HG03108 (cell line): ENCODE results near the gene DNAL4.

Experiments used
- ATAC-seq: cut with Tn5 transposase; IDR thresholded peaks from one replicate; pipeline ENCODE4 v1.9.1; 2021; ENCODE audit warnings: moderate library complexity; ENCODE audit not compliant: unreplicated experiment

The DNAL4 gene, protein sequence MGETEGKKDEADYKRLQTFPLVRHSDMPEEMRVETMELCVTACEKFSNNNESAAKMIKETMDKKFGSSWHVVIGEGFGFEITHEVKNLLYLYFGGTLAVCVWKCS

DNA sequence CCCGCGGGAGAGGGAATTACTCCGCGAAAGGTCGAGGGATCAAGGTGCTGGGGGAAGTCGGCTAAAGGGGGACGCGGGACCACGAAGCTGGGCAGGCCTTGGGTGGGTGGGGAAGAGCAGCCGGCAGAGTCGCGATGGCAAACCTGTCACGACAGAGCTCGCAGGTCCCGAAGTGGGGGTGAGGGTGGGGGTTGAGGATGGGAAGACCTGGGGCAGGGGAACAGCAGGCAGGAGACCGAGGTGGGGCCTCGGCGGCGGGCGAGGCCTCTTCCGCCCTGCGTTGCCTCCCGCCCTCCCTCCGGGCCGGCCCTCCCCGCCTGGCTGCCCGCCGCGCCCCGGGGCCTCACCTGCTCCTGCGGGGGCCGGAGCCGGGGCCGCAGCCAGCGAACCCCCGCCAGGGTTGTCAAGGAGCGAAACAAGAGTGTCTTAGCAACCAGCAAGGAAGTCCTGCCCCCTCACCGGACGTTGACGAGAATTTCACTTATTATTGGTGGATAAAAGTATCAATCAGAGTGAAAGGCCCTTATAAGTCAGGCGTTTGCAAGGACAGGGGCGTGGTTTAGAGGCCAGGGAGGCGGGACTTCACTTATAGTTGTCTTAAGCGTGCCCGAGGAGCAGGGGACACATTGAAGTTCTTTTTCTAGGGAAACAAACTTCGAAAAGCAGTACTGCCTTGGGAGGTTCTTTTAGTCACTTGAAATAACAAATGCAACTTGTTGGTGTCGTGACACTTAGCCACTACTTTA, at the start of gene DNAL4:
Gene DNAL4 (minus strand): TSS at position 423 of the 746 bp plus-strand sequence. CDS start 11,412 bp downstream, outside the sequence.
- ATAC-seq, result peak; percentile 94

GRCh38 chr22:38843201-38843656, 49.3 kb upstream of the DNAL4 start:
- no peak for ATAC-seq

DNA sequence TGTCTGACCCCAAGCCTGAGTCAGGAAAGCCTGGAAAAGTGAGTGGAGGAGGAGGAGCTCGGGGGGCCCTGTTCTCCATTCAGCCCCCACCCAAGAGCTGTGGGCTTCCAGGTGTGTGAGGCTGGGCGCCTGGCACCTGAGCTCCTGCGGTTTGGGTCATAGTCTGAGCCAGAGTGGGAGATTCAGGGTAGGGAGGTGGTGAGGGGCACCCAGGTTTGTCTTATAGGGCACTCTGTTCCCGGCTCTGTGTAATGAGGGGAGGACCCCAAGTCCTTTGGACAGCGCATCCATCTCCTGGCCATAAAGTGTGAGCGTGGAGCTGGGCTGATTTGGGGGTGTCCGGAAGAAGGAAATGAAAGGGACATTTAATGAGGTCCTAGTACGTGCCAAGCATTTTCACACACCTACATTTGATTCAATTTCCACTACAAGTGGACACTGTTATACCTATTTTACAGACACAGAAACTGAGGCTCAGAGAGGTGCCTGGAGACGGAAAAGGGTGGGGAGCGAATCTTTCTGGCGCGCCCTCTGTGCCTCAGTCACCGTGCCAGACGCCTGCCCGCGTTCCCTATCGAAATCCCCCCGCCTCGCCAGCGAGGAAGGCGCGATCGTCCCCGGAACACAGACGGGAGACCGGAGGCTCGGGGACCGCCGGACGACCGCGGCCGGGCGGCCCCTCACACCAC, 48.7 kb upstream of the DNAL4 start:
- ATAC-seq, result no peak

GRCh38 chr22:38841635-38842034, 47.7 kb upstream of the DNAL4 start:
- no peak for ATAC-seq

DNA sequence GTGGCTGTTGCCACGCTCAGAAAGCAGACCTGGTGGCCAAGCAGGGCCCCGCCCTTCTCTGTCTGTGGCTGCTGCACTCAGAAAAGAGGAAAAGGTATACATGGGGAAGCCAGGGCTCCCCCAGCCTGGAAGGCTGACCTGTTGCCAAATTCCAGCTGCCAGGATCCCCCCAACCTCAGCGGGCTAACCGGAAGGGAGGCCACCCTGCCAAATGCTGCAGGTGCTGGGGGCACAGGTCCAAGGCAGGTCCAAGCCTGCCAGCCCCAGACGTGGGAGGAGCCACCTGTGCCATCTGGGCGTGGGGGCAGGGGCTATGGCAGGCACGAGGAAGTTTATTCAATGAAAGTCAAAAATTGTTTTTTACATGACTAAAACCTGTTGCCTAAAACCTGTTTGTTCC, 47.3 kb upstream of the DNAL4 start:
- ATAC-seq, result no peak

DNA sequence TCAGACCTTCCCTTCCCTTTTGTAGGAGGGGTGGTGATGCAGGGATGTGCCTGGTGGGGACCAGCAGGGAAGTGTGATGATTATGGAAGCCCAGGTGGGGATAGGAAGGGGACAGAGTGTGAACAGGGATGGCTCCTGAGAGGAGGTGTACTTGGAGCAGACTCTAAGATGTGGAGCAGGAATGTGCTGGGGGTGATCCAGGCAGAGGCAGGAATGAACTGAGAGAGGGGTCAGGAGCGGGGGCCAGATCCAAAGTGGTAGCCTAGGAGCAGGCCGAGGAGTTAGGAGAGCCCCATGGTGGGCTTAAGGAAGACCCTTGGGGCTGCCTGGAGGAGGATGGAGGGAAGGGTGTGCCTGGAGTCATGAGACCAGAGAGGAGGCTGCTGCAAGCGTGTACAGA, 46.2 kb upstream of the DNAL4 start:
- ATAC-seq, result no peak

DNA sequence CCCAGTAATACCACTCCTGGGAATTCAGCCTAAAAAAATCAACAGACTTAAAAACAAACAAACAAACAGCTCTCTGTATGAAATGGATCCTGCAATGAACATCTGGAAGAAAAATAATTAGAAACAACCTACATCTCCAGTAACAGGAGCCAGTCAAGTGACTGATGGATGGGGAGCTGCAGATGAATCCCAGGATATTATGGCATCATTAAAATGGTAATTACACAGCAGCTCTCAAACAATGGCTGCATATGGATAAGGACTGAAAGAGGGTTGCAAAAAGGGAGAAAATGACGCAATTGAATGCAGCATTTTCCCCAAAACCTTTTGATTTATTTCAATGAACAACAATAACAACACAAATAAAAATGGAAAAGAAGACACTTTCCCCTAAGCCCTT, 45.7 kb upstream of the DNAL4 start:
- no peak for ATAC-seq

GRCh38 chr22:38837414-38837928, 43.5 kb upstream of the DNAL4 start:
- ATAC-seq, result no peak

- ATAC-seq, result no peak
Measured at GRCh38 chr22:38835888-38836301, 42.0 kb upstream of the DNAL4 start.

GRCh38 chr22:38834991-38835390, 41.0 kb upstream of the DNAL4 start:
- ATAC-seq, result no peak

- ATAC-seq, result no peak
Measured at GRCh38 chr22:38834215-38834953, 40.4 kb upstream of the DNAL4 start.

DNA sequence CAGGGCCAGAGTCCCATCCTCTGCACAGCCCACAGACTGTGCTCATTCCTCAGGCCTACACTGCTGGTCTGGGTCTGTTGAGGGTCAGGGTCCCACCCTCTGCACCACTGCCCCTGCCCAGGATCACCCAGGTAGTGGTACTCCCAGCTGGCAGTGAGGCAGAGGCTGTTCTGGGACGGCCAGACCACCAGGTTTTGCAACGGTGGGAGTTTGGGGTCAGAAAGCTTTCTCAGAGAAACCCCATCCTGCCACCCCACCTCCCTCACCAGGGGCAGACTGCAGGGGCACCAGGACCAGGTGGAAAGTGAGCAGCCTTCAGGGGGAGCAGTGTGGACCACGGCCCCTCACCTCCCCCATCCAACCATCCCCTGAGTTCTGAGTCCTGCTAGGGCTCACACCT, 39.1 kb upstream of the DNAL4 start:
- ATAC-seq, result no peak

DNA sequence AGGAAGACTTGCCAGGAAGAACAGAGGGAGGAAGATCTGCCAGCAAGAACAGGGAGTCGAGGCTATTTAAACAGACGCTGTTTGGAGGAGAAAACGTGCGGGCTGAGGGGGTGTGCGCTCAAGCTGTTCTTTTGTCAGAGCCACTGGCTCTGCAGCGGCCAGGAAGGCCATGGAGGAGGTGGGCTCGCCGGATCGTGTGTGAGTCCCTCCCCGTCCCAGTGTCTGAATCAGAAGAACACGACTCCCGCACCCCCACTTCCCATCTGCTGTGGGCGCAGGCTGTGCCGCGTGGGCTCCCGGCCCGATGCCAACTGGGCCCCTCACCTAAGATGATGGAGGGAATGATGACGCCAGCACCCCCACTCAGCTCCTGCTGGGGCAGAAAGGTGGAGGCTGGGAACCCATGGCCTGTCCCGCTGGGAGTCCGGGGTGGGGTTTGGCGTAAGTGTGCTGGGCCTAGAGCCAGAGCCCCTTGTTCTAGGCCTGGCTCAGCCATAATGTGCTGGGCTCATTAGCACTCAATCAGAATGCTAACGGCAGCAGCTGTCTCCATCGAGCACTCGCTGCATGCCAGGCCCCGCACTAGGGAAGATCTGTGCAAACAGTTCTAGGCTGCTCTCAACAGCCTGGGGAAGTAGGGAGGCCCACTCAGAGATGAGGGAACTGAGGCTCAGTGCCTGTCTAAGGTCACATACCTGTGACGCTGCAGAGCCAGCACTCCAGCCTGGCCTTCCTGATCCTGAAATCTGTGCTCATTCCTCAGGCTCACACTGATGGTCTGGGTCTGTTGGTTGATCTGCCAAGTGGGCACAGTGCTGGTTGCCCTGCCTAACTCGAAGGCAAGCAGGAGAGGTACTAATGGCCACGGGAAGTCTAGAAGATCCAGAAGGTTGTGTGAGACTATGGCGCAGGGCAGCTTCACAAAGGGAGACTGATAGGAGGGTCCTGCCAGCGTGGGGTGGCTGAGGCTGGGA, 38.3 kb upstream of the DNAL4 start:
- ATAC-seq, result no peak

- no peak for ATAC-seq
Measured at GRCh38 chr22:38831166-38831945, 37.4 kb upstream of the DNAL4 start.

GRCh38 chr22:38830845-38831108, 36.8 kb upstream of the DNAL4 start:
- ATAC-seq, result no peak

GRCh38 chr22:38830026-38830844, 36.3 kb upstream of the DNAL4 start:
- ATAC-seq, result no peak

DNA sequence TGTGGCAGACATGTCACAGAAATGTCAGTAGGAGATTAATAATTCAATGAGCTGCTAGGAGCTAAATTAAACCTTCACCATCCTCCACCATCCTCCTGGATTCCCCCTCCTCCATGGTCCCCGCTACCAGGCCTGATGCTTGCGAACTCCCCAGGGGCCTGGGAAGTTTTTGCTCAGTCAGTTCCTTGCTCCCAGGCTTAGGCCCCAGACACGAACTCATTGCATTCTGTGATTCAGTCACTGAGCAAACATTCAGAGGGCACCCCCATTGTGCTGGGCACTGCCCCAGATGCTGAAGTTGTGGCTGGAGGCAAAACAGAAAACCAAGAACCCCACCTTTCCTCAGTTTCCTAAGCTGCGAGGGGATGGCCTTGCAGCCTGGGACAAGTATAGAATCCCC, 35.5 kb upstream of the DNAL4 start:
- no peak for ATAC-seq

GRCh38 chr22:38828616-38829205, 34.8 kb upstream of the DNAL4 start:
- ATAC-seq, result no peak
